GM18508 (cell line): ENCODE data around the gene CGN.
"Not testable (repeated sequence)": the region's sequence is repeated elsewhere in the genome, so short reads cannot be mapped to it uniquely, and the experiment has no call there.

Experiments
- ATAC-seq: cut with Tn5 transposase; IDR thresholded peaks from one replicate; pipeline ENCODE4 v1.9.1; 2021; ENCODE audit warnings: moderate number of reproducible peaks; ENCODE audit not compliant: insufficient read depth, unreplicated experiment

CGN gene

DNA sequence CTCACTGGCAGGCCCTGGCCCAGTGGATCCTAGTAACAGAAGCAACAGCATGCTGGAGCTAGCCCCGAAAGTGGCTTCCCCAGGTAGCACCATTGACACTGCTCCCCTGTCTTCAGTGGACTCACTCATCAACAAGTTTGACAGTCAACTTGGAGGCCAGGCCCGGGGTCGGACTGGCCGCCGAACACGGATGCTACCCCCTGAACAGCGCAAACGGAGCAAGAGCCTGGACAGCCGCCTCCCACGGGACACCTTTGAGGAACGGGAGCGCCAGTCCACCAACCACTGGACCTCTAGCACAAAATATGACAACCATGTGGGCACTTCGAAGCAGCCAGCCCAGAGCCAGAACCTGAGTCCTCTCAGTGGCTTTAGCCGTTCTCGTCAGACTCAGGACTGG is 7.7 kb downstream of the CGN start:
- no peak for ATAC-seq

DNA sequence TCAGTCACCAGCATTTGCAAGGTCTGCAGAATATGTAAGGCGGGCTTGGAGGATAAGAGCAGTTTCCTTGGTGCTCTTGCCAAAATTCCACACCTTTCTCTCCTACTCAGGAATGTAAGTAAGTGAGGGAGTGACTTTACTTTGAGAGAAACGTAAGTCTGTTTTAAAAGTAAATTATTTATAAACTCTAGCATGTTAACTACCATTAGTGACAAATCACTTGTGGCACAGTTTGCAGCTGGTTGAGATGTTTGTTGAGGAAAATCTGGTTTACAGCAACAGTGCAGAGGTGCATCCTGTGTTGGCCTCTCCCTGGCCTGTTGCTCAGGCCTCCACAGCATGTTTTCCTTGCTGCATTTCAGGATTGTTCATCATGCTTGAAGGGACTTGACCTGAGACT is 8.5 kb downstream of the CGN start:
- ATAC-seq = no peak

DNA sequence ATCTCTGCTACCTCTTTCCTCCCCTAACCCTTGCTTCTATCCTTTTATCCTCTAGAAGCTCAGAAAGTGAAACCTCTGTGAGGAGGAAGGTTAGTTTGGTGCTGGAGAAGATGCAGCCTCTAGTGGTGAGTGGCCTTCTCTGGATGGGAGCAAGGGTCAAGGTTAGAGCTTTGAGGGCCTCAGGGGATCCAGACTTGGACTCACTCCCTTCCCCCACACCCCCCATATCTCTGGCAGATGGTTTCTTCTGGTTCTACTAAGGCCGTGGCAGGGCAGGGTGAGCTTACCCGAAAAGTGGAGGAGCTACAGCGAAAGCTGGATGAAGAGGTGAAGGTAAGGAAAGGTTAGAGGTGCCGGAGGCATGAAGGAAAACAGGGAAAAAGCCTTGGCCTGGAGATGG is 9.2 kb downstream of the CGN start:
- no peak for ATAC-seq

DNA sequence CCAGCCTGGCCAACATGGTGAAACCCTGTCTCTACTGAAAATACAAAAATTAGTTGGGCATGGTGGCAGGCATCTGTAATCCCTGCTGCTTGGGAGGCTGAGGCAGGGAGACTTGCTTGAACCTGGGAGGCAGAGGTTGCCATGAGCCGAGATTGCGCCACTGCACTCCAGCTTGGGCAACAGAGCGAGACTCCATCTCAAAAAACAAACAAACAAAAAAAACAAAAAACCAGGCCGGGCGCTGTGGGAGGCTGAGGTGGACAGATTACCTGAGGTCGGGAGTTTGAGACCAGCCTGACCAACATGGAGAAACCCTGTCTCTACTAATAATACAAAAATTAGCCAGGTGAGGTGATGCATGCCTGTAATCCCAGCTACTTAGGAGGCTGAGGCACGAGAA is 11.2 kb downstream of the CGN start:
- ATAC-seq = not testable (repeated sequence)

DNA sequence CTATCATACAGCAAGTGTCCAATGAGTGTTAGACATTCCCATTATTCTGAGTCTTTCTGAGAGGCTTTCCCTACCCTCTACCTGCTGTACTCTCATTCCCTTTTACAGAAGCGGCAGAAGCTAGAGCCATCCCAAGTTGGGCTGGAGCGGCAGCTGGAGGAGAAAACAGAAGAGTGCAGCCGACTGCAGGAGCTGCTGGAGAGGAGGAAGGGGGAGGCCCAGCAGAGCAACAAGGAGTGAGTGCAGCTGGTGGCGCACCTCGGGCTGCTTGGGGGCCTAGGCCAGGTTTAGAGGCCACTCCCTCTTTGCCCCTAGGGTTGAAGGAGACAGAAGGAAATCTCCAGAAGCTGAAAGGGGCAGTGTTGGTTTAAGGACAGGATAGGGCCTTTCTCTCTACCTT is 12.1 kb downstream of the CGN start:
- ATAC-seq = no peak

DNA sequence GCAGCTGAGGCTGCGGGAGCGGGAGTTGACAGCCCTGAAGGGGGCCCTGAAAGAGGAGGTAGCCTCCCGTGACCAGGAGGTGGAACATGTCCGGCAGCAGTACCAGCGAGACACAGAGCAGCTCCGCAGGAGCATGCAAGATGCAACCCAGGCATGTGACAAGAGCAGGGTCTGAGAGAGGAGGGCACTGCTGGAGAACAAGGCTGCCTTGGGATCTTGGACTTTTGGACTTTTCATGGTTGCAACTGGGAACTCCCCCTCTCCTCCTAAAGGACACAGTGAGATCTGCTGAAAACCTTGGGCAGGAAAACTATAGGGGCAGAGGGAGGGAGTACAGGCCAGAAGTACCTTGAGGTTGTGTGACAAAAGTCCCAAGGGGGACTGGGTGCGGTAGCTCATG is 13.5 kb downstream of the CGN start:
- no peak for ATAC-seq

DNA sequence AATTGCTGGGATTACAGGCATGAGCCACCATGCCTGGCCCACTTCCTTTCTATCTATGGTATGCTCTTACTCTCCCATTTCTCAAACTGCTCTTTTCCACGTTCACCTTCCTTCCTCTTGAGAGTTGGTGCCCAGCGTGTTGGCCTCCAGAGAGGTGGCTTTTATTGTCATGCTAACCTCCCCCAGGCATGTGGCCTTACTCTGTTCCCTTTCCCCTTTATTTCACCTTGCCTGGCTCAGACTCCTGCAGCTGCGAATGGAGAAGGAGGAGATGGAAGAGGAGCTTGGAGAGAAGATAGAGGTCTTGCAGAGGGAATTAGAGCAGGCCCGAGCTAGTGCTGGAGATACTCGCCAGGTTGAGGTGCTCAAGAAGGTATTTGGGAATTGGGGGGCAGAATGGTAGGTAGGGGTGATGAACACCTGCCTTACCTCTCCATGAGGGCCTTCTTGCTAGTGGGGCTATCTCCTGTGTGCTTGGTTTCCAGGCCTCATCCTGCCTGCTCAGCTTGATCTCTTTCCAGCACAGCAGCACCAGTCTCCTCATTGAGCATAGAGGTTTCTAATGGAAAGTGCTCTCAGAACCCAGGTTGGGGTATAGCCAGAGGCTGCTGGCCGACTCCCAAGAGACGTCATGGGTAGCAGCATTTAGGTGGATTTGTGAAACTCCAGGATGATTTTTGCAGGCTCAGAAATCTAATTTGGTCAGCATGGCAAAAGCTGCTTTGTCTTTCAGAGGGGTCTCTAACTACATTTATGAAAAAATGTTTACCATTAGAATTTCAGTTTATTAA is 15.7 kb downstream of the CGN start:
- ATAC-seq = no peak

DNA sequence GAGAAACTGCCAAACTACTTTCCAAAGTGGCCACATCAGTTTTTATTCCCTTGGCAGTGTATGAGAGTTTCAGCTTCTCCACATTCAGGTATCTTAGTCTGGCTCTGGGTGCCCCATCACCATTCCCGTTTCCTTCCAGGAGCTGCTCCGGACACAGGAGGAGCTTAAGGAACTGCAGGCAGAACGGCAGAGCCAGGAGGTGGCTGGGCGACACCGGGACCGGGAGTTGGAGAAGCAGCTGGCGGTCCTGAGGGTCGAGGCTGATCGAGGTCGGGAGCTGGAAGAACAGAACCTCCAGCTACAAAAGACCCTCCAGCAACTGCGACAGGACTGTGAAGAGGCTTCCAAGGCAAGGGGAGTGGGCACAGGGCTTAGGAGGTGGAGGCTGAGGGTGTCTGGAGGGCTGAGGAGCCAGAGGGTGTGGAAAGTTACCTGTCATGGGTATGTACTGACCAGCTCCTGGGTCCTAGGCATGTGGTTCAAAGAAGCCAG is 18.1 kb downstream of the CGN start:
- no peak for ATAC-seq

DNA sequence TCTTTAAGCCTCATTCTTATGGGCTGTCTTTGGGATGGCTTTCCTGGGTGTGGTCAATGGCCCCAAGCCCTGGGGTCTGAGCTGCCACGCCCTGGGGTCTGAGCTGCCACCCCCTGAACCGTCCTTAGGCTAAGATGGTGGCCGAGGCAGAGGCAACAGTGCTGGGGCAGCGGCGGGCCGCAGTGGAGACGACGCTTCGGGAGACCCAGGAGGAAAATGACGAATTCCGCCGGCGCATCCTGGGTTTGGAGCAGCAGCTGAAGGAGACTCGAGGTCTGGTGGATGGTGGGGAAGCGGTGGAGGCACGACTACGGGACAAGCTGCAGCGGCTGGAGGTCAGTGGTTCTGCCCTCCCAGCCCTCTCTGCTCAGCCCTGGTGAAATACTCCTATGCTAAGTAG is 18.6 kb downstream of the CGN start:
- ATAC-seq = no peak

DNA sequence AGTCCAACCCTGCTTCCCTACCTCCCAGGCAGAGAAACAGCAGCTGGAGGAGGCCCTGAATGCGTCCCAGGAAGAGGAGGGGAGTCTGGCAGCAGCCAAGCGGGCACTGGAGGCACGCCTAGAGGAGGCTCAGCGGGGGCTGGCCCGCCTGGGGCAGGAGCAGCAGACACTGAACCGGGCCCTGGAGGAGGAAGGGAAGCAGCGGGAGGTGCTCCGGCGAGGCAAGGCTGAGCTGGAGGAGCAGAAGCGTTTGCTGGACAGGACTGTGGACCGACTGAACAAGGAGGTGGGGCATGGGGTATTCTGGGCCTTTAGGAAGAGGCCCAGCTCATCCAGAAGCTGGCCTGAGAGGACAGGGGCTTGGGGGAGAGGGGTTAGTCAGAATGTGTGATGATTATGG is 19.3 kb downstream of the CGN start:
- no peak for ATAC-seq

DNA sequence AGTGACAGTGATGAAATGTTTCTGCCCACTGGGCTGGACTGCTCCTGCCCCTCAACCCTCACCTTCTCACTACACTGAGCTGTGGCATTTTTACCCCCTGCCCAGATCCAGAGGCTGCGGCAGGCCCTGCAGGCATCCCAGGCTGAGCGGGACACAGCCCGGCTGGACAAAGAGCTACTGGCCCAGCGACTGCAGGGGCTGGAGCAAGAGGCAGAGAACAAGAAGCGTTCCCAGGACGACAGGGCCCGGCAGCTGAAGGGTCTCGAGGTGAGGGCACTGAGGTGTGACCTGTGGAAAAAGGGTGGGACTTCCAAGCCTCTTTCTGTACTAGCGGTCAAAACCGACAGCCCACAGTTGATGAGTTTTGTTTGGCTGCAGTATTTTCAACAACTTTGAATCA is 22.7 kb downstream of the CGN start:
- ATAC-seq = no peak

DNA sequence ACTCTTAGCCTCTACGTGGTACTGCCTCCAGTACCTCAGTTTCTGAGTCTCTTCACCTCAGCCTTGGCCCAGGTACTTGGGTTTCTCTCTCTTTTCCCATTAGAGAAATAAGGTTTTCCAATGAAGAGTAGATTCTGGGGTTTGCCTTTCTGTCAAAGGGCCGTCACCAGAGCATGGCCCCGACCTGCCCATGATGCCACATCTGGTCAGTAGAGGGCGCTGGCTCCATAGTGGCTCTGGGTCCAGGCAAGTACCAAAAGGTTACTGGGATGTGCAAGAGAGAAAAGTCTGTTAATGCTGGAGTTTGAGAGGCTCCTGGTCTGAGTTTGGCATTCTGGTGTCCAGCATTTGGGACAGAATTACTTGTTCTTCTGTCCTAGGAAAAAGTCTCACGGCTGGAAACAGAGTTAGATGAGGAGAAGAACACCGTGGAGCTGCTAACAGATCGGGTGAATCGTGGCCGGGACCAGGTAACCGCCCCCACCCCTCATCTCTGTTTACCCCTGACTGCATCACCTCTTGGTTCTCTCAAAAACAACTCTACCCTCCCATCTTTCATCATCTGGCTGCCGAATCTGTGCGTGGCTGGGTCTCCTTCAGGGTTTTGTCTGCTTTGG is 23.6 kb downstream of the CGN start:
- no peak for ATAC-seq

DNA sequence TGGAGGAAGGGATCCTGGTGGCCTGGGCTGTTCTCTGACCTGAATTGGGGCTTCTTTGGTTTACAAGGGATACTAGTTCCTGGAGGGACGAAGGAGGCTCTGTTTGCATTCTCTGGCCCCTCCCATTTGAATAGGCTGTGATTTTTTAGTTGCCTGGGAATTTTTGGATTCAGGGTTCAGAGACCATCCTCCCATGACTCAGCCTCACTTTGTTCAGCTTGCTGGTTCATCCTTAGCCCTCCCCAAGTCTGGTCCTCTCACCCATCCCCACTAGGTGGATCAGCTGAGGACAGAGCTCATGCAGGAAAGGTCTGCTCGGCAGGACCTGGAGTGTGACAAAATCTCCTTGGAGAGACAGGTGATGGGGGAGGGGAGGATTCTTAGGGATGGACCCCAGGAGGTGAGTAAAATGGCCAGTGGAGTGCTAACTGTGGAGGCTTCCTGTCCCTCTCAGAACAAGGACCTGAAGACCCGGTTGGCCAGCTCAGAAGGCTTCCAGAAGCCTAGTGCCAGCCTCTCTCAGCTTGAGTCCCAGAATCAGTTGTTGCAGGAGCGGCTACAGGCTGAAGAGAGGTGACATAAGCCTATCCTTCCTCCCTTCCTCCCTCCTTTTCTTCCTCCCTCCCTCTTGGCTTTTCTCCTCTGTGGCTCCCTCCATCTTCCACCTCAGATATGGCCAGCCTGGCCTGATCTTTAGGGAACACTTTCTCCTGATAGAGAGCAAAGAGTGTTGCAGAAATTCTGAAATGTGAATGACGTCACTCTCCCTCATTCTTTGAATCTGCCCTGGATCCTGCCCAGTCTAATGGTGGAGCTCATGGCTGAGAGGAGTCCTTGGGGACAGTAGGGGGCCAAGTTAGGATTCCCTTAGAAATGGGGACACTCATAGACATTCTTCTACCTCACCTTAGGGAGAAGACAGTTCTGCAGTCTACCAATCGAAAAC is 24.4 kb downstream of the CGN start:
- ATAC-seq = no peak

DNA sequence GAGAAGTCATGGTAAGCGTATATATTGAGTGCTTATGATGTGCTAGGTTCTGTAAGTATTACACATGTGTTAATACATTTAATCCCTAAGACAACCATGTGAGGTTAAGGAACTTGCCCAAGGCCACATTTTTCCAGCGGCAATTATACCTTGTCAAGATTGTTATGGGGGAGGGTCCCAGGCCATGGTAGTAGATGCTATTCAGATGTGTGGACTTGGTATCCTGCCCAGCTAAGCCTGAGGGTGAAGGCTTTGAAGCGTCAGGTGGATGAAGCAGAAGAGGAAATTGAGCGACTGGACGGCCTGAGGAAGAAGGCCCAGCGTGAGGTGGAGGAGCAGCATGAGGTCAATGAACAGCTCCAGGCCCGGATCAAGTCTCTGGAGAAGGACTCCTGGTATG is 25.3 kb downstream of the CGN start:
- no peak for ATAC-seq

DNA sequence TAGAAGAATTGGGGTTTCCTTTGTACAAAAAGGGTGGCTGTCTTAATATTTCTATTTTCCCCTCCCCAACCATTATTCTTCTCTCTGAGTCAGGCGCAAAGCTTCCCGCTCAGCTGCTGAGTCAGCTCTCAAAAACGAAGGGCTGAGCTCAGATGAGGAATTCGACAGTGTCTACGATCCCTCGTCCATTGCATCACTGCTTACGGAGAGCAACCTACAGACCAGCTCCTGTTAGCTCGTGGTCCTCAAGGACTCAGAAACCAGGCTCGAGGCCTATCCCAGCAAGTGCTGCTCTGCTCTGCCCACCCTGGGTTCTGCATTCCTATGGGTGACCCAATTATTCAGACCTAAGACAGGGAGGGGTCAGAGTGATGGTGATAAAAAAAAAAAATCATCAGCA is 25.9 kb downstream of the CGN start:
- ATAC-seq = no peak

DNA sequence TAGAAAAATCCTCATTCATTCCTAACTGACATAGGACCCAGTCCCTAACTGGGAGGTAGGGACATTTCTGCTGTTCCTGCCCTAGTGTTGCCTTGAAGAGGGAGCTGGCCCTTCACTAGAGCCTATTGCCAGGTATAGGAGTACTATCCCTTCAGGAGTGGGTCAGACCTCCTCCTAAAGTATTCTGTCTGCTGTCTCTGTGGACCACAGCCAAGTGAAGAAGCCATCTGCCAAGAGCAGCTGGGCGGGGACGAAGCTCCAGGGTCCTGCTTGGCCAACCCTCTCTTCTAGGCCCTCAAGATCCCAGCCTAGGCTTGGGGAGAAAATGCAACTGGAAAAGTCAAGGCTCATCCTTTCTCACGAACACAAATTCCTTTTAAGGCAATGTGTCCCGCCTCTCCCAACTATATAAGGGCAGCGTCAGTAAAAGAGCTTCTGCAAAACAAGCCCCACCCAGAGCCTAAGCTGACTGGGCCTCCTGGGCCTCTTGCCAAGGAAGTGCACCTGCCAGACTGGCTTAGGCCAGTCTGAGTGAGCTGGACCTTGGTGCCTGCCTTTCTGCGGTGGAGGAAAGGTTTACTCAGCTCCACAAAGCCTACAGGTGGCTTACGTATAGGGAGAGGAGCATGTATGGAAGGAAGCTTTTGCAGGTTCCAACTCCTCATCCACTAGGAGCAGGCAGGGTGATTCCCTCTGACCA is 28.3 kb downstream of the CGN start:
- no peak for ATAC-seq

DNA sequence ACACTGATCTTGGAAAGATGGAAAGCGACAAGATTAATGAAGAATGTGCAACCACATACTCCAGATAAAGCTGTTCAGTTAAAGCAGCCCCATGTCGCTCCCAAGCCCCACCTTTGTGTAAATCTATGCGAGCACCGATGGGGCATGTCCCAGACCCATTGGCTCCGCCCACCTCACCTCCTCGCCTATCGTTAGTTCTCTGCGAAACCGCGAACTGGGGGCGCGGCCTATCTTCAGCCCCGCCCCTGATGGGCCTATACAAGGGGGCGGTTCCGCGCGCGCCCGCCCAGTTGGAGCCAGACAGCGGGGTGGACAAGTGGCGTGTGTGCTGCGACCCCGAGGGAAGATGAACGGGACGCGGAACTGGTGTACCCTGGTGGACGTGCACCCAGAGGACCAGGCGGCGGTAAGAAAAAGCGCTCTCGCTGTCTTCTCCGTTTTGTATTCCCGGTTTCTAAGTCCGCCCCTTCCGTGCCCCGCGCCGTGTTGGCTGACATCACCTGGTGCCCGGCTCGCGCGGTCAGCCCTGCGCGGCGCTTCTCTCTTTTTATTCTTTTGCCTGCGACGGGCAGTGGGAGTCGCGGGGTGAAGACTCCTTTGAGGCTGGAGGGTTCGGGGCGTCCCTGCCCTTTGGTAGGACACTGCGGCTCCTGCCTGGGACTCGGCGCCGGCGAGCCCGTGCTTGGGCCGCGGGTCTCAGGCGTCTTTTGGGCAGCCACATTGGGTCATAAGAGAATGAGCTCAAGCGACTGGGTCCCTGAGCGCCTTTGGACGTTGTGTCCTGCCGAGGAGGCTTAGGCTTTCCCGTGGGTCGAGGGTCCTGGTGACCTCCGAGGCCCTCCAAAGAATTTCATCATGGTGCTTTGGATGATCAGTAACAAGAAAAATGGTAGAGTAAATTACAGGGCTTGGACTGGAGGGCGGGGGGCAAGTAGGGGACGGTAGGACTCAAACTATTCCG is 29.1 kb downstream of the CGN start, which contains the start of gene TUFT1:
Gene TUFT1, plus strand, starts transcription at position 289 of the 961 bp plus-strand sequence. Its CDS starts 58 bp downstream, at position 347.
- ATAC-seq = no peak

DNA sequence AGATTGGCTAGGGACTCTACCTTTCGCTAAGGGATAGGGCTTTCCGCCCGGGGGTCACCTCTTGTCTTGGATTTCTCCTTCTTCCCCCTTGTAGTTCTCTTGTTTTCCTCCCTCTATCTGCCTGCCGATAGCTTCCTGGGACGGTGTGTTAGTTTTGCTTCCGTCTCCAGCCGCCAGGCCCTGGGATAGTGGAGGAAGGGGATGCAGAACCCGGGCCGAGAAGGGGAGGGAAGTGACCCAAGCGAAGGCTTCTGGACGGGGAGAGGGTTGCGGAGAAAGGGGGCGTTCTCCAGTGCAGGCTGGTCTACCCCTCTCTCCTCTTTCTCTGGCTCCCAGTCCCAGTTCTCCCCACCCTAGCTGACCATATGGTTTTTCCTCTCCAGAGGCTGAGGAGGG is 29.8 kb downstream of the CGN start:
- ATAC-seq = no peak

DNA sequence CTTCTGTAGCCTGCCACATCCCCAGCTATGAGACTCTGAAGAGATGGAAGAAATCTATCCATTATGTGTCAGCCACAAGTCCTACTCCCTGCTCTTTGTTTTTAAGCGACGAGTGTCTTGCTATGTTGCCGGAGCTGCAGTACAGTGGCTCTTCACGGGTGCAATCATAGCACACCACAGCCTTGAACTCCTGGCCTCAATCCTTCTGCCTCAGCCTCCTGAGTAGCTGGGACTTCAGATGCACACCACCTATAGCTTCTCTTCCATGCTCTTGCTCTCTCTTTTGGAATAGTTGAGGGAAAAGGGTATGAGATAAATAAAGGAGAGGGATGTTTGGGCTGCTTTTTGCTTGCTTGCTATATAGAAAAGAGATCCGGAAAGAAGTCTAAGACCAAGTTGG is 30.6 kb downstream of the CGN start:
- ATAC-seq = no peak
